GM19463 (cell line): ENCODE data around the gene ATP6V0C.

Source experiments
- ATAC-seq: cut with Tn5 transposase; IDR thresholded peaks from one replicate; pipeline ENCODE4 v1.9.1; 2021; ENCODE audit warnings: mild to moderate bottlenecking, moderate library complexity; ENCODE audit not compliant: unreplicated experiment

Gene ATP6V0C

DNA sequence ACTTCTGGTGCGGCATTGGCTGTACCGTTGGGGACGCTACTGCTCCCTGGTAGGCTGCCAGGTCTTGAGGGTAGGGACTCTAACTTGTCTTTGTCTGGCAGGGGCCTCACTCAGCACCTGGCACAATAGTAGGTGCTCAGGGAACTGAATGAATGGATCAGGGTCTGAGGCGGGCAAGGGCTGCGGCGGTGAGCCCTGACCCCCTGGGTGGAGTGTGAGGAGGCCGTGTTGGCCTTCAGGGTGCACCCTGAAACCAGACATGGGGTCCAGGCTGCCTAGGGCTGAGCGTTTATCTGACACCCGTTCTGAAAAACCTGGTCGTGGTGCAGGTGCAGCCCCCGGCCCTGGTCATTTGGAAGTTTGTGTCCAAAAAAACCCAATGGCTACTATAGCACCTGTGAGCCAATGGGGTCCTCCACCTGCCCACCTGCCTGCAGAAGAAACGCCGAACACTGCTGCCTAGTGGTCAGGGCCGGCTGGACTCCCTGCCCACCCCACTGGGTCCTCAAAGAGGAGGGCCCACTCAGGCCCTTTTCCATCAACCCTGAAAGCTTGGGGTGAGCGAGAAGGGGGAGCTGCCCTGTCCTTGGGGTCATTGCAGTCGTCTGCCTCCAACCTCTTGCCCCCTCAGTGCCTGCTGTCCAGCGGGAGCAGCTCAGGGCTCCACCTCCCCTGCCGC, 4.9 kb upstream of the ATP6V0C start:
- ATAC-seq: no peak

DNA sequence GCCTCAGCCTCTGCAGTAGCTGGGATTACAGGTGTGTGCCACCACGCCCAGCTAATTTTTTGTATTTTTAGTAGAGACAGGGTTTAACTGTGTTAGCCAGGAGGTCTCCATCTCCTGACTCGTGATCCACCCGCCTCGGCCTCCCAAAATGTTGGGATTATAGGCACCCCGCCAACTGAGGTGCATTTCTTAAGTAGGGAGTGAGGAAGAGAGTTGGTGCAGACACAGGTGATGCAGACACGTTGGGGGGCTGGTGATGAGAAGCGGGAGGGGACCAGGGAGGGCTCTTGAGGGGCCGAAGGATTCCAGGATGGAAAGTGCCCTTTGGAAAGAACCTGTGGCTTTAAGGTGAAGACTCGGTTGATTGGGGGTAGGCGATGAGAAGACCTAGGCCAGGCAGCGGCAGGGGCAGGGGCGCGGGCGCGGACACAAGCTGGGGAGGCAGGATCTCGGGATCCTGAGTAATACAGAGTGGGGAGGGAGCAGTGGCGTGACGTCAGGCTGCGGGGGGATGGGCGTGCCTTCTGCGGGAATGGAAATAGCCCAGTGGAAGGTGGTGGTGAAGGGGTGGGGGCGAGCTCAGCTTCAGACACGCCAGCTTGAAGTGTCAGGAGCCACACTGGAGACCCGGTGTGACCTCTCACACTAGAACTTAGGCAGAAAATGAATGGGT, 2.5 kb upstream of the ATP6V0C start:
- ATAC-seq: no peak

DNA sequence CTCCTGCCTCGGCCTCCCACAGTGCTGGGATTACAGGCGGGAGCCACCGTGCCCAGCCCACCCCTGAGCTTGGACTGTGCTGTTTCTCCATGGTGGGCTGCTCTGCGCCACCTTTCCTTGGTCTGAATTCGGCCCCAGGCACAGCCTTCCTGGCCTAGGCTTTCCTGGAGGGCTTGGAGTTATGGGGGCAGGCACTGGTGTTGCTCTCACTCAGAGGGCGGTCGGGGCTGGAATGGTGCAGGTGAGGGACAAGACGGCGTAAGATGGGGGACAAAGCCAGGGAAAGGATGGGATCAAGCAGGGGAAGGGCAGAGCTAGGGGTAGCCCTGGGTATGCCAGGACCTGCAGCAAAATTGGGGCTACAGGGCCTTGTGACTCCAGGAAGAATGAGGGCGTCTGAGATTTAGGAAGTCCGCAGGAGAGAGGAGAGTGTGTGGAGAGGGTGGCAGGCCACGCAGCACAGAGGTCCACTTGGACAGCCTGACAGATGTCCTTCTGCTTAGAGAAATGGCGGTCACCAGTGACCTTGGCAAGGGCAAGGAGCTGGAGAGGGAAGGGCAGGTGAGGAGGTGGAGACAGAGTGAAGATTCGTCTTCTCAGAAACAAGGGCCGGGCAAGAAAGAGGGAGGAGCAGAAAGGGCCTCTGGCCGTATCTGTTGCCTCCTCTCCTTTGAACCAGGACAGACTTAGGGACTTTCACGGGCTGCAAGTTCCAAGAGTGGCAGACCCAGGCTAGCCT, 1.6 kb upstream of the ATP6V0C start:
- ATAC-seq: no peak

DNA sequence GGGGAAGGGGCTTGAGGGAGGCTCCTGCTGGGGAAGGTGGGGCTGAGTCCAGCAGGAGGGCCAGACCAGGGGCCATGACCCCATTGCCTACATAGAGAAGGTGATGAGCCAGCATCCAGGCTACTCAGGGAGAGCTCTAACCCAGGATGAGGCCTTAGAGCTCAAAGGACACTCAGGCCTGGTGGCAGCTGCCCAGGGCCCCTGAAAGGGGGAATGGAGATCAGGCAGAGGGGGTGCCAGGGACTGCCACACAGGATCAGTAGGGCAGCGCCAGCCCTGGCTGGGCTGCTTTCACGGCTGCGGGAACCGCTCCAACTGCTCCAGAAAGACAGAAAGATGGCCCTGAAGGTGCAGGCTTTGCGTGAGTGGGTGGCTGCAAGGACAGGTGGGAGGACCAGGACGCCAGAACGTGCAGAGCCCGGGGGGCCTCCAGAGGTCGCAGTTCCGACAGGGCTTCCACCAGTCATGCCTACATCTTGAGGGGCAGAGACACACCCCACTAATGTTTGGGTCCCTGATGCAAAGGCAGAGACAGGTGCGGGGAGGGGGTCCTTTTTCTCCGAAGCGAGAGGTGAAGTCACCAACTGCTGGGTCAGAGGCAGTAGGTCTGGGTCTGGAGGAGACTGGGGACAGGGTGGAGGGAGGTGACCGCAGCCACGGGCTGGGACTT, 882 bp upstream of the ATP6V0C start:
- no peak for ATAC-seq

DNA sequence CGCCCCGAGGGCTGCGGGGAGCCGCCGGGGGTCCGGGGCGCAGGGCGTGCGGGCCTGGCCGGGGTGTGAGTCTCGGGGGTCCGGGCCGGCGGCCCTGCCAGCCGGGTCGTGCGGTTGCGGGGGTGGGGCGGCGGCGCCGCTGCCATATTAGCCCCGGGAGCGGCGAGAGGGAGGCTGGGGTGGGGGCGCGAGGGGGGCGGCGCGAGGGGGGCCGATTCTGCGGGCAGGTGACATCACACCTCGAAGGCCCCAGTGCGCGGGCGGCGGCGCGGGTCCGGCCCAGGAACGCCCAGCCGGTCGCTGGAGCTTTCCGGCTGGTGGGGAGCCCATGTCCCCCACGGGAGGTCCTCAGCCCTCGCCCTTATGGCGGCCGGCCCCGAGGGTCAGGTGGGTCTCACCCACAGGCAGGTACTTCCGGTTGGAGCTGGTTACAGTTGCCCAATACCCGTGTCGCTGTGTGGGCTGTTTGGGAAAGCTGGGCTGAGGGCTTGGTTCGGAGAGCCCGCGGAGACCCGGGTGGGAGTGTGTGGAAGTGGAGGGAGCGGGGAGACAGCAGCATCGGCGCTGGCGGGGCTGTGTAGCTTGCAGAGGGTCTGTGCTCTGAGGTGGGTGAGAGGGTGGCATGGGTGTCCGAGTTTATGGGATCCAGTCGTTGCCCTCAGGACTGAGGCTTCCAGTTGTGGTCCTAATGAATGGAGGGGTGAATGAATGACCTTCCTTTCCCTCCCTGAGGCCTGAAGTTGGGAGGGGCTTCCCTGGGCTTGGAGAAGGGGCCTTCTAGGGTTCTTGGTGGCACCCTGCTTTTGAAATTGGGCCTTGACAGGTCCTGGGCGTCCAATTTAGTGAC, 804 bp downstream of the ATP6V0C start:
- no peak for ATAC-seq

DNA sequence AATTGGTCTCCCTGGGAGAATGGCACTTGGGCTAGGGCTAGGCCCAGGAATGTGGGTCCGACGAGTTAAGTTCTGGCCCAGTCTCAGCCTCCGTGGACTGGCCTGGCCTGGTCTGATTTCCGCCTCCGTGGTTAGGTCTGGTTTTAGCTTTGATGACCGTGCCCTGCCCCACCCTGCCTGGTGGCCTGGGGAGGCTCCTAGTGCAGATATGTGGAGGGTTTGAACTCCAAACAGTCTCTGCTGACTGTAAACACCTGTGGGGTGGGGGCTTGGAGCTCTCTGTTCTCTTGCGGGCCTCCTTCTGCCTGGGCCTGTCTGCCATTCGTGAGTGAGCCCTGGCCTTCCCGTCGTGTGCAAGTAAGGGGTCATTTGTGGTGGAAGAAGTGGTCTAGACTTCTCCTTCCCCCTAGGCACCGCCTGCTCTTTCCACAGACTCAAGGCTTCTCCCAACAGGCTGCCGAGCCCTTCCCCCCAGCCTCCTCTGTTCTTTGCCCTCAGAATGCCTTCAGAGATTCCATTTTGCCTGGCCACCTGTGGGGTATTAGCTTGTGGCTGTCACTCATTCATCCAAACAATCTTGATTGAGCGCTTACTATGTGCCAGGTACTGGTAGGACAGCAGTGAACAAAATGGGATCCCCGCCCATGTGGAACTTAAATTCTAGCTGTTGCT, 1.6 kb downstream of the ATP6V0C start:
- ATAC-seq: no peak

DNA sequence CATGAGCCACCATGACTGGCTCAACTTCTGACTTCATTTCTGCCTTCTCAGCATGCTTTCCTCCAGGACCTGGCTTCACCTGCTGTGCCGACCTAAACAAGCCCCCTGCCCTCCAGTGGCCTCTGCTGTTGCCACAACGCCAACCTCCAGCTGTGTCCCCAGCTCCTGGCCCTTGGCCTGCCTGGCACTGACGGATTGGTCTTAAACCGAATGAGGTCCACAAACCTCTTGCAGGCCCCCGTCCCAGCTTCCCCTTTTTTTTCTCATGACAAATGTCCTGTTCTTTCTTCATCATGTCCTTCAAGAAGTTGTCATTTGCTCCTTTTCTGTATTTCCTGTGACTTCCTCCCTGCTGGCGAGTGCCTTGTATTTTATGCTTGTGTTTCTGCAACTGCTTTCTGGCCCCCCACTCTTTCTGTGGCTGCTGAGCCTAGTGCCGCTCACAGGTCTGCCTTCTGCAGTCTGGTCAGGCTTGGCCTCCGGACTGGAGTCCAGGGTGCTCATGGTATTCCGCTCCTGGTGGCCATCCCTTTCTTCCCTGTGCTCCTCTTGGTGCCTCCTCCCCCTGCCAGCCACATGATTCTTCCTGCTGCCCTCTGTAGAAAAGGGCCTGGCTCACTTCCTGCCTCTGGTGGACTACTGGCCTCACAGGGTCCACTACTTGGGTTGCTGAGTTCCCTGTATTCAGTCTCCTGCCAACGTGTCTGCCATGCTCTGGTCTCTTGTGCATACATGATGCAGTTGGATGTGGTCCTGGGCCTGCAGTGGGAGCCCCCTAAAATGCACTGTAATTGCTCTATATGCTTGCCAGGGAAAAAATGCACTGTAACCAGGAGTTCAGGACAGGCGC, 2.9 kb downstream of the ATP6V0C start:
- no peak for ATAC-seq

DNA sequence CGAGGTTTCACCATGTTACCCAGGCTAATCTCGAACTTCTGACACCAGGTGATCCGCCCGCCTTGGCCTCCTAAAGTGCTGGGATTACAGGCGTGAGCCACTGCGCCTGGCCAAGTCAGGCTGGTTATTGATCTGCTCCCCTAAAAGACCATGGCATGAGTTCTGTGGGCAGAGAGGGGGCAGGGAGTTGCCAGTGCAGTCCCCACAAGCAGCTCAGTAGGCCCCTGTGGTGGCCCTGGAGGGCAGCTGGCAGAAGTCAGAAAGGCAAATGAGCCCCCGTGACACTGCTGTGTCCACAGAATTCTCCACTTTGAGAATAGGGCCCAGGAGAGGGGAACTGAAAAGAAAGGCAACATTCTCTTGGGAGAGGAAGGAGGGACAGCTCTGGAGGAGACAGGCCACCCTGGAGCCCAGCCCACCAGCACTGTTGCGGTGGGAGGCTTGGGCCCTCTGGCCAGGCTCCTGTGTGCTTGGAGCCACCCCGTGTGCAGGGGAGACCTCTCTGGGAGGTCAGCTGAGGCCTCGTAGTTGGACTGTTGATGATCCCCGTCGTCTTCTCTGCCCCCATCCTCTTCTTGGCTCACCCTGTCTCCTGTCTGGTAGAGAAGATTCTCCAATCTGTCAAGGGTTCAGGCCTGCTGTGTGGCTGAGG, 4.3 kb downstream of the ATP6V0C start:
- ATAC-seq: no peak

DNA sequence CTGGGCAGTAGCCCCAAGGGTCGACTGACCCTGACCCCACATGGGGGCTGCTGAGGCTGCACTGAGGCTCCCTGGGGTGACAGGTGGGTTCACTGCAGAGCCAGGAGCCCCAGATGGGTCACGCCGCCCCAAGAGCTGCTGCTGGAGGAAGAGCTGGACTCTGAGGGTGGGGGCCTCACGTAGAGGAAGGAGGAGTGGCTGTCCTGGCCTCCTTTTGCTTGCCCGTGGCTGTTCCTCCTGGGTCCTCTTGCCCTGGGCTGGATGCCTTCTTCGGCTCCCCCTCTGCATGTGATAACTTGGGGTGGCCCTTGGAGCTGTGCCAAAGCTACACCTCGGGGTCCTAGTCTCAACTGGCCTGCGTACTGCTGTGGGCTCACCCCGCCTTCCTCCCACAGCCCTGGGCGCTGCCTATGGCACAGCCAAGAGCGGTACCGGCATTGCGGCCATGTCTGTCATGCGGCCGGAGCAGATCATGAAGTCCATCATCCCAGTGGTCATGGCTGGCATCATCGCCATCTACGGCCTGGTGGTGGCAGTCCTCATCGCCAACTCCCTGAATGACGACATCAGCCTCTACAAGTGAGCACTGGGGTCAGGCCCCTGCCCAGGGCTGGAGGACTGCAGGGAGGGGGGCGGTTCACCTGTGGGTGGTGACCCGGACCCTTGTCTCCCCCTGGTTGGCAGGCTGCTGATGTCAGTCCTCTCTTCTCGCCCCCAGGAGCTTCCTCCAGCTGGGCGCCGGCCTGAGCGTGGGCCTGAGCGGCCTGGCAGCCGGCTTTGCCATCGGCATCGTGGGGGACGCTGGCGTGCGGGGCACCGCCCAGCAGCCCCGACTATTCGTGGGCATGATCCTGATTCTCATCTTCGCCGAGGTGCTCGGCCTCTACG, 5.3 kb downstream of the ATP6V0C start:
- no peak for ATAC-seq

DNA sequence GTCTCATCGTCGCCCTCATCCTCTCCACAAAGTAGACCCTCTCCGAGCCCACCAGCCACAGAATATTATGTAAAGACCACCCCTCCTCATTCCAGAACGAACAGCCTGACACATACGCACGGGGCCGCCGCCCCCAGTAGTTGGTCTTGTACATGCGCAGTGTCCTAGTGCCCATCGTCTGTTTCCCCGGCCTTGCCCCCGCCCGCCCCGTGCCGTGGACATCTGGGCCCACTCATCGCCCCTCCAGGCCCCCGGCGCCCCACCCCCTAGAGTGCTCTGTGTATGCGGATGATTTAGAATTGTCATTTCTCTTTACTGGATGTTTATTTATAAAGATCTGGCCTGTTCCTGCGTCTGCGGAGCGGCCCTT, 5.9 kb downstream of the ATP6V0C start:
- ATAC-seq: no peak

DNA sequence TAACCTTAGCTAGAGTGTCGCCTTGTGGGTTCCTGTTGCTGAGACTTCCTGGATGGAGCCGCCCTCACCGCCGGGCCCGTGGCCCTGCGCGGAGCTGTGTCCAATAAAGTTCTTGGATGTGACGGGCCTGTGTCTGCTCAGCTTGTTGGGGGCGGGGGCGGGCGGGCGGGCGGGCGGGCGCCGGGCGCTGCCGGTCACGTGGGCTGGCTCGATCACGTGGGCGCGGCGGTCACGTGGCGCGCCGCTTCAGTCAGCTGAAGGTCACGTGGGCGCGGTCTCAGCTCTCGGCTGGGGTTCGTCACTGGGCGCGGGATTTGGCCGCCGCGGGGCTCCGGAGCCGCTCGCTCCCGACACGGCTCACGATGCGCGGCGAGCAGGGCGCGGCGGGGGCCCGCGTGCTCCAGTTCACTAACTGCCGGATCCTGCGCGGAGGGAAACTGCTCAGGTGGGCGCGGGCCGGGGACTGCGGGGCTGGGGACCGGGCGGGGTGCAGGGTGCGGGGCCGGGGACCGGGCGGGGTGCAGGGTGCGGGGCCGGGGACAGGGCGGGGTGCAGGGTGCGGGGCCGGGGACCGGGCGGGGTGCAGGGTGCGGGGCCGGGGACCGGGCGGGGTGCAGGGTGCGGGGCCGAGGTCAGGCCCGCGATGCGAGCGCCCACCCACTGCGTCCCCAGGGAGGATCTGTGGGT, 6.5 kb downstream of the ATP6V0C start, which contains the start of gene AMDHD2:
Gene AMDHD2, plus strand, starts transcription at position 275 of the 687 bp plus-strand sequence. Its CDS starts 88 bp downstream, at position 363.
- ATAC-seq: no peak

DNA sequence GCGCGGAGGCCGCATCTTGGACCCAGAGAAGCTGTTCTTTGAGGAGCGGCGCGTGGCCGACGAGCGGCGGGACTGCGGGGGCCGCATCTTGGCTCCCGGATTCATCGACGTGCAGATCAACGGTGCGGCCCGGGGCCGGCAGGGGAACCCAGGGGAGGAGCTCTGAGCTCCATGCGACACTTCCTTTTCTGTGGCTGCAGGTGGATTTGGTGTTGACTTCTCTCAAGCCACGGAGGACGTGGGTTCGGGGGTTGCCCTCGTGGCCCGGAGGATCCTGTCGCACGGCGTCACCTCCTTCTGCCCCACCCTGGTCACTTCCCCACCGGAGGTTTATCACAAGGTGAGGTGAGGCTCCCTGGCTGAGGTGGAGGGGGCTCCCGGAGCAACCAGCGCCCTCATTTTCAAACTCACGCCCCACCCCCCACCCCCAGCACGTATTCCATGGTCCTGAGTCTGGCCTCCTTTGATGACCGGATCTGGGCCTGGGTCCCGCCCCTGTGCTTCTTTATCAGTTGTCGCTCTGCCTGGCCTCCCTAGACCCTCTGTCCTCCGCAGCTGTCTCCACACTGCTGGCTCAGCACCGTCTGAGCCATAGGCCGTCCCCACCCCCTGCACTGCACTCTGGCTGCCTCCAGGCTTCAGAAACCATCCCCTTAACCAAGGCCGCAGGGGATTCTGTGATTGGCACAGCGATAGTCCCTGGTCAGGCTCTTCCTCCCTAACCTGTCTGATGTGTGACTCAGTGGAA, 7.2 kb downstream of the ATP6V0C start:
- no peak for ATAC-seq

DNA sequence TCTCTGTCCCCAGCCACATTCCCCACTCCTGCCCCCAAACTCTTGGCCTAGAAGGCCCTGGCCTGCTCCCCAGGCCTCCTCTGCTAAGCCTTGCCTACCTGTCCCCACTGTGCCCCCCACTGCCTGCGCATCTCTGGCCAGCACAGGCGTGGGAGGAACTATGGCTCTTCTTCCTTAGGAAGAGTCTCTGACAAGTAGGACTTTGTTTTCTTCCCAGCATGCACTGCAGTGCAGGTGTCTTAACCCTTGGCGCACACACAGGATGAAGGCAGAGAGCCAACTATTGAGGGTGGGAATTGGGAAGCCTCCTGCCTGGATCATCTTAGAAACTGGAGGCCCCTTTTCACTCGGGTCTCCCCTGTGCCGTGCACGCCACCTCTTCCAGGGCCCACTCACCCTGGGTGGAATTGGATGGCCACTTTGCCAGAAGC, 10.1 kb downstream of the ATP6V0C start:
- no peak for ATAC-seq

DNA sequence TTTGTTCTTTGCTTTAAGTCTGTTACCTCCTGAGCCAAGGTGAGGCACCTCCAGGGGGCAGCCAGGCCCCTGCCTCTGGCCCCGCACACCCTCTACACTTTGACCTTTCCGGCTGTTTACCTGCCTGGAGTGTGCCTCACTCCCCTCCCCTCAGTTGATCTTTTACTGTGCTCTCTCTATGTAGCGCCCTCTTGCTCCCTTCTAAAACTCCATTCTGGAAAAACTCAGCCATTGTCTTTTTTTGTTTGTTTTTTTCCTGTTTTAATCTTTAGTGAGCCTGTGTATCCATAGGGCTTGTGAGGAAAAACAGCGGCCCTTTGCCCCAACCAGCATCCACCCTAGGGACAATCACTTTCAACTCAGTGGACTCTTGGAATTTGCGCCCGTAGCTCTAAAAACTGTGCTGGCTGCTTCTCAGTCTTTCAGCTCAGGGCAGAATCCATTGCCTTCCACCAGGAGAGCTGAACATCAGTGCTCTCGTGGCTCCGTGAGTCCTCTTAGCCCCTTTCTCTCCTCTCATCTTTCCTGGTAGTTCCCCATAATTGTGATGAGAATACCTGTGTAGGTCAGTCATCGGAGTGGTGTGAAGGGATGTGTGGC, 10.7 kb downstream of the ATP6V0C start:
- ATAC-seq: no peak

DNA sequence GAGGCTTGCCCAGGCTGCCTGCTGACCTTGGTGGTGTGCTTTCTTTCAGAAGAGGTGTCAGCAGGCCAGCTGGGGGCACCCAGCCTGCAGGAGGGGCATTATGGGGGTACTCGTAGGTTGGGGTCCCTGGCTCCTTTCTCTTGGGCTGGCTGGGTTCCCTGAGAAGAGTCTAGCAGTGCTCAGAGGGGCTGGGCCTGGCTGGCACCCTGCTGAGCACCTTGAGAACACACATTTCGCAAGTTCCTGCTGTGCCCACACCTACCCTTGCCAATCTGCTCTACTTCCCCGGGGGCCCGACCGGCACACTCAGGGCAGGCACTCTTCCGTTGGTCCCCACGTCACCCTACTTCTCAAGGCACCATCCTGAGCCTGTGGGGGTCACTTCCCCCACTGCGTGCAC, 12.4 kb downstream of the ATP6V0C start:
- no peak for ATAC-seq
